Measurements from ENCODE around the gene PDE6D. TPM values are rescaled to one million over a fixed set of nuclear protein-coding genes. Genes with fewer than 3 reads are reported as not detected.

PDE6D gene
- polyA plus RNA-seq (ENCODE audit: insufficient read length): 26.9 TPM
- long read RNA-seq, donor 1, transcript PDE6D-201 (5 exons, 1,175 nt): major isoform, 13 of 26 reads
- long read RNA-seq, donor 1, partial matches to known transcripts: 0 of 26 reads
- long read RNA-seq, donor 1, other reads (novel, unspliced or antisense): 13 of 26 reads
- long read RNA-seq, donor 2, transcript PDE6D-201 (5 exons, 1,175 nt): major isoform, 9 of 9 reads
- long read RNA-seq, donor 2, partial matches to known transcripts: 0 of 9 reads
- long read RNA-seq, donor 2, other reads (novel, unspliced or antisense): 0 of 9 reads
- long read RNA-seq, donor 3, transcript PDE6D-201 (5 exons, 1,175 nt): major isoform, 8 of 18 reads
- long read RNA-seq, donor 3, partial matches to known transcripts: 0 of 18 reads
- long read RNA-seq, donor 3, other reads (novel, unspliced or antisense): 9 of 18 reads
- long read RNA-seq, donor 4: 0 reads
- long read RNA-seq, donor 5, transcript PDE6D-201 (5 exons, 1,175 nt): major isoform, 22 of 25 reads
- long read RNA-seq, donor 5, partial matches to known transcripts: 0 of 25 reads
- long read RNA-seq, donor 5, other reads (novel, unspliced or antisense): 0 of 25 reads
- long read RNA-seq, donor 6, transcript PDE6D-201 (5 exons, 1,175 nt): major isoform, 16 of 18 reads
- long read RNA-seq, donor 6, partial matches to known transcripts: 0 of 18 reads
- long read RNA-seq, donor 6, other reads (novel, unspliced or antisense): 0 of 18 reads
- long read RNA-seq, donor 7, transcript PDE6D-201 (5 exons, 1,175 nt): major isoform, 19 of 21 reads
- long read RNA-seq, donor 7, partial matches to known transcripts: 0 of 21 reads
- long read RNA-seq, donor 7, other reads (novel, unspliced or antisense): 0 of 21 reads
- long read RNA-seq, donor 8, partial matches to known transcripts: 0 of 4 reads
- long read RNA-seq, donor 8, other reads (novel, unspliced or antisense): 0 of 4 reads

- DNase-seq: peak; percentile 98
Observed at GRCh38 chr2:231780909-231781797, at the start of gene PDE6D. Gene PDE6D, minus strand, starts transcription at chr2:231781282. Its CDS starts 168 bp downstream, at chr2:231781114.

- no peak for DNase-seq
Observed at GRCh38 chr2:231821908-231822307, 40.8 kb upstream of the PDE6D start.

GRCh38 chr2:231820786-231821303 is 39.8 kb upstream of the PDE6D start:
- no peak for DNase-seq

- no peak for DNase-seq
Observed at GRCh38 chr2:231819447-231820042, 38.5 kb upstream of the PDE6D start.

- no peak for DNase-seq
Observed at GRCh38 chr2:231816327-231817026, 35.4 kb upstream of the PDE6D start.

- no peak for DNase-seq
Observed at GRCh38 chr2:231810905-231811304, 29.8 kb upstream of the PDE6D start.

GRCh38 chr2:231807020-231807419 is 25.9 kb upstream of the PDE6D start:
- DNase-seq: no peak

- DNase-seq: no peak
Observed at GRCh38 chr2:231803501-231804138, 22.5 kb upstream of the PDE6D start.

- no peak for DNase-seq
Observed at GRCh38 chr2:231800493-231801091, 19.5 kb upstream of the PDE6D start.

- DNase-seq: peak; percentile 21
Observed at GRCh38 chr2:231795525-231796327, 14.6 kb upstream of the PDE6D start.

GRCh38 chr2:231794383-231794782 is 13.3 kb upstream of the PDE6D start:
- no peak for DNase-seq

GRCh38 chr2:231791107-231791506 is 10.0 kb upstream of the PDE6D start:
- no peak for DNase-seq

GRCh38 chr2:231786917-231787292 is 5.8 kb upstream of the PDE6D start:
- DNase-seq: no peak

- DNase-seq: peak; percentile 88
Observed at GRCh38 chr2:231786177-231786916, 5.3 kb upstream of the PDE6D start, which contains the start of gene COPS7B. Gene COPS7B, plus strand, starts transcription at chr2:231786445. Its CDS starts 2,126 bp downstream, at chr2:231788571.

- no peak for DNase-seq
Observed at GRCh38 chr2:231785822-231786176, 4.7 kb upstream of the PDE6D start.

- DNase-seq: no peak
Observed at GRCh38 chr2:231785413-231785812, 4.3 kb upstream of the PDE6D start.

GRCh38 chr2:231781798-231782726 is 980 bp upstream of the PDE6D start:
- DNase-seq: no peak

Data from left kidney (tissue), 8 donors.